A549 (cell line): ENCODE measurements around the gene HGF. TPM values are rescaled to one million over a fixed set of nuclear protein-coding genes. Genes with fewer than 3 reads are reported as not detected.
"Not testable (repeated sequence)": the region's sequence is repeated elsewhere in the genome, so short reads cannot be mapped to it uniquely, and the experiment has no call there.

ENCODE experiments used
- ATAC-seq, 2 experiments: fragments of 200-7000 bp in 1 of 2; fragments of >200 bp in 1 of 2; cut with Nextera tagmentation in 1 of 2; cut with Tn5 transposase in 1 of 2; 3 replicates each; pipeline versions ENCODE4 v1.8.0 to v1.9.1; 2018 to 2020; ENCODE audit warnings: mild to moderate bottlenecking in 1 of 2, moderate library complexity in 1 of 2
- CTCF ChIA-PET: fragments of 300-600 bp; sonication (Branson Sonifier 250); formaldehyde crosslinking; extraction: SDS; loops from one replicate; lab custom pipeline; 2021; ENCODE audit warnings: antibody characterized with exemption, inconsistent platforms; lab: Yijun Ruan, JAX
- POLR2A ChIA-PET: fragments of 350-600 bp; formaldehyde crosslinking; extraction: SDS; loops from one replicate; lab custom pipeline; 2021; ENCODE audit warnings: antibody characterized with exemption, inconsistent platforms; lab: Yijun Ruan, JAX
- DNase-seq, 2 experiments: peaks; one replicate each; pipeline versions ENCODE4 v3.0.0 to v3.0.0-alpha.2; 2011 to 2016; ENCODE audit warnings: low read depth in 1 of 2, low spot score in 1 of 2
- FAIRE-seq: peaks from 2 replicates; lab custom pipeline; 2011; peaks lifted over from hg19 to GRCh38; lab: Jason Lieb, UNC
- H3K27ac ChIP-seq, 2 experiments: fragments of >200 bp; sonication (Bioruptor Twin); formaldehyde crosslinking; 3 replicates each; pipeline ENCODE4 v1.5.1; 2016 to 2017
- H3K4me1 ChIP-seq: fragments of >200 bp; sonication (Bioruptor Twin); formaldehyde crosslinking; 3 replicates; pipeline ENCODE4 v1.6.1; 2016
- H3K4me2 ChIP-seq: fragments of >200 bp; sonication (Bioruptor Twin); formaldehyde crosslinking; 3 replicates; pipeline ENCODE4 v1.6.1; 2016
- H3K4me3 ChIP-seq: fragments of >200 bp; sonication (Bioruptor Twin); formaldehyde crosslinking; 3 replicates; pipeline ENCODE4 v1.5.1; 2016
- H3K9me3 ChIP-seq: fragments of >200 bp; sonication (Bioruptor Twin); formaldehyde crosslinking; 3 replicates; pipeline ENCODE4 v1.6.1; 2016
- BHLHE40 ChIP-seq: IDR thresholded peaks from 2 replicates; pipeline ENCODE4 v1.6.1; 2012; ENCODE audit warnings: low read depth, low read length, inconsistent platforms
- CBX2 ChIP-seq: fragments of 200-600 bp; sonication (generic); IDR thresholded peaks from 2 replicates; pipeline ENCODE4 v1.6.1; 2016; ENCODE audit warnings: low read depth, mild to moderate bottlenecking, borderline replicate concordance
- CEBPB ChIP-seq, 2 experiments: fragments of >200 bp in 1 of 2; sonication (Bioruptor Twin) in 1 of 2; formaldehyde crosslinking in 1 of 2; IDR thresholded peaks; 2 replicates each; pipeline ENCODE4 v1.6.1; 2012 to 2016
- EHMT2 ChIP-seq: fragments of 200-600 bp; sonication (generic); IDR thresholded peaks from 2 replicates; pipeline ENCODE4 v1.6.1; 2016; ENCODE audit warnings: antibody characterized with exemption, low read depth, mild to moderate bottlenecking, moderate library complexity
- FOSL2 ChIP-seq, 2 experiments: fragments of 450-650 bp in 1 of 2; fragments of >200 bp in 1 of 2; sonication (Bioruptor Twin) in 1 of 2; formaldehyde crosslinking; IDR thresholded peaks; 2 replicates each; pipeline versions ENCODE4 v1.5.0 to v1.6.1; 2016 to 2020; ENCODE audit warnings: mild to moderate bottlenecking in 1 of 2, moderate library complexity in 1 of 2
- GATA3 ChIP-seq: IDR thresholded peaks from 2 replicates; pipeline ENCODE4 v1.6.1; 2012; ENCODE audit warnings: borderline replicate concordance
- JUN ChIP-seq, 2 experiments: fragments of >200 bp; sonication (Bioruptor Twin); formaldehyde crosslinking; IDR thresholded peaks; 2 replicates in 1 of 2; 3 replicates in 1 of 2; pipeline ENCODE4 v1.6.1; 2016 to 2017
- ZC3H11A ChIP-seq: fragments of 450-650 bp; IDR thresholded peaks from 2 replicates; pipeline ENCODE4 v1.6.1; 2014; ENCODE audit warnings: antibody characterized with exemption, mild to moderate bottlenecking
- WGBS: methylation state at CpG from one replicate; pipeline ENCODE4 v1.1.6; 2017; ENCODE audit errors: missing lambda C conversion rate; 5-methylcytosine and 5-hydroxymethylcytosine counted together
- polyA plus RNA-seq, 4 experiments: library from polyadenylated mRNA; depleted of rRNA in 3 of 4; stranded (reverse); fragments of >200 nt; fragmentation: RNase III in 1 of 4; extraction: RNeasy Plus Mini Kit Qiagen cat#74134 plus additional on column Dnase treatment in 1 of 4; gene quantifications; 2 replicates in 3 of 4; 3 replicates in 1 of 4; pipeline ENCODE4 v1.2.3, GENCODE V29; 2011 to 2017
- TF ChIP-seq, protein P1 (sequence below): fragments of 200-600 bp; sonication (generic); IDR thresholded peaks from 2 replicates; pipeline ENCODE4 v1.6.1; 2016; ENCODE audit warnings: antibody characterized with exemption, mild to moderate bottlenecking, moderate library complexity
- TF ChIP-seq, protein P2 (sequence below): fragments of >200 bp; sonication (Bioruptor Twin); formaldehyde crosslinking; IDR thresholded peaks from 3 replicates; pipeline ENCODE4 v1.6.1; 2016

Gene HGF
- polyA plus RNA-seq, 2 of the 4 experiments (the other 2 are of a cell fraction) = 0.06 to 0.31 TPM

DNA sequence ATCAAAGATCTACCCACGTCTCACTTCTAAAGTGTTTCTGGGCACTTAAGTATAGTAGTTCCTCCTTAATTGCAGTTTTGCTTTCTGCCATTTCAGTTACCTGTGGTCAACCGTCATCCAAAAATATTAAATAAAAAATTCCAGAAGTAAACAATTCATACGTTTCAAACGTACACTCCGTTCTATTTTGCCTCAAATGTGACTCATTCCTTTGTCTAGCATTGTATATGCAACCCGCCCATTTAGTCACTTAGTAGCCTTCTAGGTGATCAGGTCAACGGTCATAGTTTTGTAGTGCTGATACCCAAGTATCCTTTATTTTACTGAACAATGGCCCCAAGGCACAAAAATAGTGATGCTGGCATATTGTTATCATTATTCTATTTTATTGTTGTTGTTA is 33.8 kb downstream of the HGF start (continued):
- TF ChIP-seq, protein P1, sequence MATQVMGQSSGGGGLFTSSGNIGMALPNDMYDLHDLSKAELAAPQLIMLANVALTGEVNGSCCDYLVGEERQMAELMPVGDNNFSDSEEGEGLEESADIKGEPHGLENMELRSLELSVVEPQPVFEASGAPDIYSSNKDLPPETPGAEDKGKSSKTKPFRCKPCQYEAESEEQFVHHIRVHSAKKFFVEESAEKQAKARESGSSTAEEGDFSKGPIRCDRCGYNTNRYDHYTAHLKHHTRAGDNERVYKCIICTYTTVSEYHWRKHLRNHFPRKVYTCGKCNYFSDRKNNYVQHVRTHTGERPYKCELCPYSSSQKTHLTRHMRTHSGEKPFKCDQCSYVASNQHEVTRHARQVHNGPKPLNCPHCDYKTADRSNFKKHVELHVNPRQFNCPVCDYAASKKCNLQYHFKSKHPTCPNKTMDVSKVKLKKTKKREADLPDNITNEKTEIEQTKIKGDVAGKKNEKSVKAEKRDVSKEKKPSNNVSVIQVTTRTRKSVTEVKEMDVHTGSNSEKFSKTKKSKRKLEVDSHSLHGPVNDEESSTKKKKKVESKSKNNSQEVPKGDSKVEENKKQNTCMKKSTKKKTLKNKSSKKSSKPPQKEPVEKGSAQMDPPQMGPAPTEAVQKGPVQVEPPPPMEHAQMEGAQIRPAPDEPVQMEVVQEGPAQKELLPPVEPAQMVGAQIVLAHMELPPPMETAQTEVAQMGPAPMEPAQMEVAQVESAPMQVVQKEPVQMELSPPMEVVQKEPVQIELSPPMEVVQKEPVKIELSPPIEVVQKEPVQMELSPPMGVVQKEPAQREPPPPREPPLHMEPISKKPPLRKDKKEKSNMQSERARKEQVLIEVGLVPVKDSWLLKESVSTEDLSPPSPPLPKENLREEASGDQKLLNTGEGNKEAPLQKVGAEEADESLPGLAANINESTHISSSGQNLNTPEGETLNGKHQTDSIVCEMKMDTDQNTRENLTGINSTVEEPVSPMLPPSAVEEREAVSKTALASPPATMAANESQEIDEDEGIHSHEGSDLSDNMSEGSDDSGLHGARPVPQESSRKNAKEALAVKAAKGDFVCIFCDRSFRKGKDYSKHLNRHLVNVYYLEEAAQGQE = no peak
- no peak for TF ChIP-seq CBX2
- no peak for TF ChIP-seq EHMT2
- TF ChIP-seq FOSL2 (IDR thresholded peaks at IDR 0.05) = no peak
- TF ChIP-seq FOSL2 (CRISPR knock-in tag; IDR thresholded peaks at IDR 0.05) = no peak
- TF ChIP-seq BHLHE40 = no peak
- no peak for TF ChIP-seq GATA3

DNA sequence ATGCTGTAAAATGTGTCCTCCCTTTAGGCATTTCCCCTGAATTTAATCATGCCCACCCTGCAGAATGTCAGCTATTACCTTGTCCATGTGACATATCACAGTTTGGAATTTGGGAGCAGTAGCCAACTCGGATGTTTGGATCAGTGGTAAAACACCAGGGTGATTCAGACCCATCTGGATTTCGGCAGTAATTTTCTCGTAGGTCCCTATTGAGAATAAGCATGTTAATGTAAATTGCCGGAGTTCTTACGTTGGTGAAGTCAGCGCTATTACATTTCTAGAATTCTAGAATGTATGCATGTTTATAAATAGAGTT is 44.1 kb downstream of the HGF start:
- FAIRE-seq (no peak), ATAC-seq (peak; percentile 71 to 73; a peak in 5 of 6 replicates), DNase-seq (no peak)
- peaks cover 23% of the 10 kb centered on the region for H3K4me1 ChIP-seq
- CTCF ChIA-PET = interaction anchor here (0.7 to 1.5 kb wide), 3 partner anchors 9 to 1004 kb away, joined by 3 to 5 read pairs (median 3); no protein-coding TSS in a partner anchor
- TF ChIP-seq GATA3 = peak; percentile 28; the same call in 1 of the 2 replicates
- TF ChIP-seq ZC3H11A = no peak
- H3K9me3 ChIP-seq = no peaks in the 10 kb centered on the region
- POLR2A ChIA-PET = no interaction called here
- H3K4me2 ChIP-seq = peak overlapping the region; percentile 63
- WGBS = 32% methylated on average over 6 of the region's 6 CpGs
- no peak overlapping the region for H3K4me3 ChIP-seq
- peak overlapping the region; percentile 45 to 61; a peak in 5 of 6 replicates for H3K27ac ChIP-seq

DNA sequence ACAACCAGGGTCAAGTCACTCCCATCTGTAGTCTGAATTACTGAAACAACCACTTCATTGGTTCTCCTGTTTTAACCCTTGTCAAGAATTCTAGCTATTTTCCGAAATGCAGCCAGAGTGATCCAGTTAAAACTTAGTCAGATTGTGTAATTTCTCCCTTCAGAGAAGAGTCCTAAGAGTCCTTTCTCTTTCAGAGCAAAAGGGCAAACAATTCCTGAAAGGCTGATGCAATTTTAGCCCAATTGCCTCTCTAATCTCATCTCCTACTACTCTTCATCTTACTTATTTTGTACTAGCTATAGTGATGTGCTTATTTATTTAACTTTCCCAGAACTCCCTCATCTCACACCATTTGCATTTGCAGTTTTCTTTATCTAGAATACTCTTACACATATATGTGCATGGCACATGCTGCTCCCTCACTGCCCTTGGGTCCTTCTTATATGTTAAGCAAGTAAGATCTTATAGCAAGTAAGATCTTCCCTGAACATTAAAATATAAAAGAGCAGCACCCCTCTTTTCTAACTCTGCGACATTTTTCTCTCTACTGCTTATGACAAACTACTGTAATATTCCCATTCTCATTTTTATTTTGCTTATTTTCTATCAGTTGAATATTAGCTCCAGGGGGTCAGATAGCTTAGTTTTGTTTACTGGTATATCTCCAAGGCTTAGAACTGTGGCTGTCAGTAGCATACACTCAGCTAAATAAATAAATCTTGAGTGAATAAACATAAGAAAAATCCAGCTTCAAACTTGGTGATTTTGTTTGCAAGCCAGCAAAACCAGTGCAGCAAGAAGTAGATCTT is 44.6 kb downstream of the HGF start:
- Histone ChIP-seq H3K4me2 (peak overlapping the region; percentile 63), H3K9me3 (no peaks in the 10 kb centered on the region), H3K4me3 (no peak overlapping the region), H3K27ac (peak overlapping the region; percentile 46 to 61), H3K4me1 (peaks cover 23% of the 10 kb centered on the region)
- DNase-seq = peak in 1 of 2 experiments; percentile 28
- POLR2A ChIA-PET = no interaction called here
- no peak for TF ChIP-seq BHLHE40
- peak in 1 of 2 experiments; percentile 61; a peak in 2 of 4 replicates for TF ChIP-seq CEBPB (IDR thresholded peaks at IDR 0.05)
- TF ChIP-seq JUN (IDR thresholded peaks at IDR 0.05) = 0 out of 5 replicates have a peak, but pooled peaks of 1 of the 2 experiments have one; percentile 17
- TF ChIP-seq, protein P2, sequence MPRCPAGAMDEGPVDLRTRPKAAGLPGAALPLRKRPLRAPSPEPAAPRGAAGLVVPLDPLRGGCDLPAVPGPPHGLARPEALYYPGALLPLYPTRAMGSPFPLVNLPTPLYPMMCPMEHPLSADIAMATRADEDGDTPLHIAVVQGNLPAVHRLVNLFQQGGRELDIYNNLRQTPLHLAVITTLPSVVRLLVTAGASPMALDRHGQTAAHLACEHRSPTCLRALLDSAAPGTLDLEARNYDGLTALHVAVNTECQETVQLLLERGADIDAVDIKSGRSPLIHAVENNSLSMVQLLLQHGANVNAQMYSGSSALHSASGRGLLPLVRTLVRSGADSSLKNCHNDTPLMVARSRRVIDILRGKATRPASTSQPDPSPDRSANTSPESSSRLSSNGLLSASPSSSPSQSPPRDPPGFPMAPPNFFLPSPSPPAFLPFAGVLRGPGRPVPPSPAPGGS = 0 out of 3 replicates have a peak, but pooled peaks have one; percentile 20
- ATAC-seq = peak; percentile 69 to 81; a peak in 5 of 6 replicates
- CTCF ChIA-PET = interaction anchor here (0.7 to 1.5 kb wide), 3 partner anchors 9 to 1004 kb away, joined by 3 to 5 read pairs (median 3); no protein-coding TSS in a partner anchor
- peak; percentile 72 for FAIRE-seq
- 56% methylated on average over 2 of the region's 2 CpGs for WGBS

DNA sequence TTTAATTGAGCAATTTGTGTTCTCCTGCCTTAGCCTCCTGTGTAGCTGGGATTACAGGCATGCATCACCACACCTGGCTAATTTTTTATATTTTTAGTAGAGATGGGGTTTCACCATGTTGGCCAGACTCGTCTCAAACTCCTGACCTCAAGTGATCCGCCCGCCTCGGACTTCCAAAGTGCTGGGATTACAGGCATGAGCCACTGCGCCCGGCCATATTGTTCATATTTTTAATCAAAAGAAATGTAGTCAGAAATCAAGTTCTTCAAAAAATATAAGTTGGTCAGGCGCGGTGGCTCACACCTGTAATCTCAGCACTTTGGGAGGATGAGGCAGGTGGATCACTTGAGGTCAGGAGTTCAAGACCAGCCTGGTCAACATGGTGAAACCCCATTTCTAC is 47.6 kb downstream of the HGF start:
- H3K4me3 ChIP-seq, POLR2A ChIA-PET, ATAC-seq, H3K4me2 ChIP-seq, H3K9me3 ChIP-seq, DNase-seq, H3K27ac ChIP-seq, FAIRE-seq: not testable (repeated sequence)
- CTCF ChIA-PET = interaction anchor here (1.2 kb wide), 1 partner anchor 222 kb away, joined by 4 read pairs; no protein-coding TSS in a partner anchor
- WGBS = 89% methylated on average over 8 of the region's 8 CpGs
- H3K4me1 ChIP-seq = peaks cover 23% of the 10 kb centered on the region
